CD4-positive, CD25-positive, alpha-beta regulatory T cell (primary cell): Measurements from ENCODE around the gene PGA5. TPM values are rescaled to one million over a fixed set of nuclear protein-coding genes. Genes with fewer than 3 reads are reported as not detected.

ENCODE experiments used
- ATAC-seq, 2 donors: fragments of 150-1000 bp; cut with Tn5 transposase; one replicate each; pipeline ENCODE4 v1.10.0; 2021; ENCODE audit warnings: low read depth in 2 of 2, moderate number of reproducible peaks in 2 of 2, moderate library complexity in 1 of 2
- DNase-seq, 3 donors: peaks; one replicate each; pipeline versions ENCODE4 v3.0.0 to v3.0.0-alpha.2; 2012 to 2022; ENCODE audit warnings: mixed read lengths in 1 of 3
- H3K27ac ChIP-seq: one replicate; pipeline ENCODE4 v1.7.0; 2013; ENCODE audit warnings: mild to moderate bottlenecking, low read length; ENCODE audit not compliant: insufficient read depth, poor library complexity, severe bottlenecking
- H3K27me3 ChIP-seq: one replicate; pipeline ENCODE4 v1.7.0; 2013; ENCODE audit warnings: low read length; ENCODE audit not compliant: control insufficient read depth, insufficient read depth
- H3K36me3 ChIP-seq: one replicate; pipeline ENCODE4 v1.7.0; 2013; ENCODE audit warnings: mild to moderate bottlenecking, low read length, moderate library complexity; ENCODE audit not compliant: control insufficient read depth, insufficient read depth
- H3K4me1 ChIP-seq: 2 replicates; pipeline ENCODE4 v1.7.0; 2013; ENCODE audit warnings: mild to moderate bottlenecking, low read length; ENCODE audit not compliant: insufficient read depth, control insufficient read depth, poor library complexity, severe bottlenecking
- H3K4me3 ChIP-seq: one replicate; pipeline ENCODE4 v1.7.0; 2013; ENCODE audit warnings: low read depth, mild to moderate bottlenecking, low read length, moderate library complexity
- H3K9me3 ChIP-seq, 2 experiments: 1 replicate in 1 of 2; 2 replicates in 1 of 2; pipeline ENCODE4 v1.7.0; 2013; ENCODE audit warnings: low read length in 2 of 2, mild to moderate bottlenecking in 1 of 2, moderate library complexity in 1 of 2; ENCODE audit not compliant: control insufficient read depth in 2 of 2
- H3K27ac Mint-ChIP-seq, 3 donors: one replicate each; pipeline ENCODE4 v1.8.0; 2020 to 2022; ENCODE audit warnings: mild to moderate bottlenecking in 3 of 3, mixed read lengths in 3 of 3, moderate library complexity in 2 of 3
- H3K27me3 Mint-ChIP-seq: one replicate; pipeline ENCODE4 v1.8.0; 2022; ENCODE audit warnings: mild to moderate bottlenecking, mixed read lengths
- H3K36me3 Mint-ChIP-seq: one replicate; pipeline ENCODE4 v1.8.0; 2020; ENCODE audit warnings: mixed read lengths
- H3K4me1 Mint-ChIP-seq, 4 donors: one replicate each; pipeline ENCODE4 v1.8.0; 2020 to 2022; ENCODE audit warnings: mixed read lengths in 4 of 4, mild to moderate bottlenecking in 1 of 4
- H3K4me3 Mint-ChIP-seq, 4 donors: one replicate each; pipeline ENCODE4 v1.8.0; 2020 to 2022; ENCODE audit warnings: mild to moderate bottlenecking in 4 of 4, mixed read lengths in 4 of 4, moderate library complexity in 3 of 4
- H3K9me3 Mint-ChIP-seq, 7 donors: one replicate each; pipeline ENCODE4 v1.8.0; 2020 to 2022; ENCODE audit warnings: mixed read lengths in 7 of 7, mild to moderate bottlenecking in 3 of 7, moderate library complexity in 2 of 7
- polyA plus RNA-seq, 4 donors: library from polyadenylated mRNA; unstranded; fragments of 300-500 nt; fragmentation: Illumina TruSeq; gene quantifications; one replicate each; pipeline ENCODE4 v1.2.3, GENCODE V29; 2021
- total RNA-seq: library from RNA; stranded (reverse); gene quantifications from one replicate; pipeline ENCODE4 v1.2.3, GENCODE V29; 2022

Gene PGA5
- total and polyA plus RNA-seq, 5 donors from 2014 or later: not detected

- Histone ChIP-seq H3K36me3 (no peaks in the 10 kb centered on the region), H3K4me3 (no peak overlapping the region), H3K27ac (no peak overlapping the region), H3K9me3 (no peaks in the 10 kb centered on the region), H3K27me3 (peaks cover 2% of the 10 kb centered on the region), H3K4me1 (no peaks in the 10 kb centered on the region)
- no peaks in the 10 kb centered on the region for H3K36me3 Mint-ChIP-seq
- no peaks in the 10 kb centered on the region for H3K4me1 Mint-ChIP-seq
- H3K27ac Mint-ChIP-seq: no peak overlapping the region
- H3K9me3 Mint-ChIP-seq: peaks cover 0 to 4% (median 0%) of the 10 kb centered on the region in 7 donors
- no peak overlapping the region for H3K4me3 Mint-ChIP-seq
- DNase-seq (no peak), ATAC-seq (no peak)
- peaks cover 28% of the 10 kb centered on the region for H3K27me3 Mint-ChIP-seq
These were observed 40.7 kb downstream of the PGA5 start for GRCh38 chr11:61281581-61282250.

- no peaks in the 10 kb centered on the region for H3K36me3 Mint-ChIP-seq
- DNase-seq (no peak), ATAC-seq (no peak)
- peaks cover 2% of the 10 kb centered on the region for H3K27me3 ChIP-seq
- no peak overlapping the region for H3K27ac Mint-ChIP-seq
- H3K9me3 Mint-ChIP-seq: peaks cover 0 to 4% (median 0%) of the 10 kb centered on the region in 7 donors
- no peaks in the 10 kb centered on the region for H3K36me3 ChIP-seq
- H3K27me3 Mint-ChIP-seq: peaks cover 23% of the 10 kb centered on the region
- no peak overlapping the region for H3K4me3 Mint-ChIP-seq
- H3K4me1 Mint-ChIP-seq: no peaks in the 10 kb centered on the region
- no peaks in the 10 kb centered on the region for H3K4me1 ChIP-seq
- H3K9me3 ChIP-seq: no peaks in the 10 kb centered on the region
- no peak overlapping the region for H3K27ac ChIP-seq
- no peak overlapping the region for H3K4me3 ChIP-seq
These were observed 42.6 kb downstream of the PGA5 start for GRCh38 chr11:61283613-61284012.

GRCh38 chr11:61287338-61287977 lies 46.5 kb downstream of the PGA5 start:
- ATAC-seq: no peak
- peaks cover 0 to 5% (median 0%) of the 10 kb centered on the region in 7 donors for H3K9me3 Mint-ChIP-seq
- no peaks in the 10 kb centered on the region for H3K9me3 ChIP-seq
- H3K27me3 ChIP-seq: peaks cover 2% of the 10 kb centered on the region
- no peak overlapping the region for H3K4me3 ChIP-seq
- no peaks in the 10 kb centered on the region for H3K36me3 ChIP-seq
- H3K4me1 Mint-ChIP-seq: peaks cover 0 to 1% (median 0%) of the 10 kb centered on the region in 4 donors
- no peaks in the 10 kb centered on the region for H3K36me3 Mint-ChIP-seq
- no peaks in the 10 kb centered on the region for H3K4me1 ChIP-seq
- H3K27ac Mint-ChIP-seq: no peak overlapping the region
- no peak overlapping the region for H3K4me3 Mint-ChIP-seq
- no peak for DNase-seq
- no peak overlapping the region for H3K27ac ChIP-seq
- H3K27me3 Mint-ChIP-seq: peaks cover 36% of the 10 kb centered on the region

GRCh38 chr11:61290905-61291690 lies 50.1 kb downstream of the PGA5 start:
- DNase-seq (no peak), ATAC-seq (no peak)
- no peaks in the 10 kb centered on the region for H3K27me3 ChIP-seq
- H3K27me3 Mint-ChIP-seq: peaks cover 44% of the 10 kb centered on the region
- H3K4me1 ChIP-seq: peaks cover 23% of the 10 kb centered on the region
- H3K4me3 Mint-ChIP-seq: peak overlapping the region in 1 of 4 donors; percentile 38
- H3K27ac Mint-ChIP-seq: no peak overlapping the region
- peaks cover 0 to 1% (median 0%) of the 10 kb centered on the region in 7 donors for H3K9me3 Mint-ChIP-seq
- peaks cover 0 to 15% (median 6%) of the 10 kb centered on the region in 4 donors for H3K4me1 Mint-ChIP-seq
- H3K27ac ChIP-seq: no peak overlapping the region
- no peaks in the 10 kb centered on the region for H3K36me3 ChIP-seq
- H3K4me3 ChIP-seq: no peak overlapping the region
- no peaks in the 10 kb centered on the region for H3K9me3 ChIP-seq
- no peaks in the 10 kb centered on the region for H3K36me3 Mint-ChIP-seq

- Mint-ChIP-seq H3K4me3 (peak overlapping the region in 3 of 4 donors; percentile 14 to 50 (median 38)), H3K27ac (no peak overlapping the region), H3K36me3 (peaks cover 5% of the 10 kb centered on the region), H3K27me3 (peaks cover 47% of the 10 kb centered on the region), H3K9me3 (peaks cover 0 to 1% (median 0%) of the 10 kb centered on the region in 7 donors), H3K4me1 (peaks cover 0 to 16% (median 8%) of the 10 kb centered on the region in 4 donors)
- Histone ChIP-seq H3K27me3 (no peaks in the 10 kb centered on the region), H3K4me1 (peaks cover 23% of the 10 kb centered on the region), H3K4me3 (no peak overlapping the region), H3K27ac (no peak overlapping the region), H3K9me3 (no peaks in the 10 kb centered on the region), H3K36me3 (no peaks in the 10 kb centered on the region)
- DNase-seq (no peak), ATAC-seq (no peak)
These were observed 51.4 kb downstream of the PGA5 start for GRCh38 chr11:61292356-61292755.

GRCh38 chr11:61293867-61294716 lies 53.1 kb downstream of the PGA5 start:
- Histone ChIP-seq H3K36me3 (peaks cover 7% of the 10 kb centered on the region), H3K27me3 (no peaks in the 10 kb centered on the region), H3K4me3 (no peak overlapping the region), H3K4me1 (peaks cover 23% of the 10 kb centered on the region), H3K27ac (no peak overlapping the region), H3K9me3 (no peaks in the 10 kb centered on the region)
- Mint-ChIP-seq H3K4me3 (peak overlapping the region; percentile 57 to 83 (median 78)), H3K27me3 (peaks cover 47% of the 10 kb centered on the region), H3K4me1 (peaks cover 0 to 18% (median 12%) of the 10 kb centered on the region in 4 donors), H3K9me3 (peaks cover 0 to 1% (median 0%) of the 10 kb centered on the region in 7 donors), H3K27ac (no peak overlapping the region), H3K36me3 (peaks cover 17% of the 10 kb centered on the region)
- DNase-seq (peak in 2 of 3 donors; percentile 3 to 24), ATAC-seq (peak in 1 of 2 donors; percentile 26)
